ENCODE results near the gene SCN1B. TPM values are rescaled to one million over a fixed set of nuclear protein-coding genes. Genes with fewer than 3 reads are reported as not detected.

The SCN1B gene
- total RNA-seq, 2 experiments from 2014 or later, result 0.63 to 0.90 TPM

- POLR2A ChIA-PET, result no interaction called here
- no peaks in the 10 kb centered on the region for H3K27me3 Mint-ChIP-seq
- H3K4me1 Mint-ChIP-seq (ENCODE audit: low read depth), result no peaks in the 10 kb centered on the region
- H3K27ac Mint-ChIP-seq, result no peak overlapping the region
- H3K36me3 Mint-ChIP-seq (ENCODE audit: low read depth), result no peaks in the 10 kb centered on the region
- H3K9me3 Mint-ChIP-seq, result no peaks in the 10 kb centered on the region
- CTCF ChIA-PET, result interaction anchor here (4.4 to 4.5 kb wide), 2 partner anchors 8 to 14 kb away, joined by 17 to 40 read pairs; no protein-coding TSS in a partner anchor
- intact Hi-C loops (cut with micrococcal nuclease), result no loop called here
- no peak for DNase-seq
- no peak for TF ChIP-seq CTCF (IDR thresholded peaks at IDR 0.05)
- H3K4me3 Mint-ChIP-seq, result no peak overlapping the region
- ATAC-seq, result no peak
These were observed 22.4 kb downstream of the SCN1B start for GRCh38 chr19:35052599-35053190.

- ATAC-seq (no peak), DNase-seq (no peak)
- intact Hi-C loops (cut with micrococcal nuclease), result no loop called here
- POLR2A ChIA-PET, result no interaction called here
- H3K4me3 Mint-ChIP-seq, result no peak overlapping the region
- no peaks in the 10 kb centered on the region for H3K36me3 Mint-ChIP-seq (ENCODE audit: low read depth)
- H3K4me1 Mint-ChIP-seq (ENCODE audit: low read depth), result no peaks in the 10 kb centered on the region
- CTCF ChIA-PET, result interaction anchor here (4.5 kb wide), 1 partner anchor 9 kb away, joined by 40 read pairs; no protein-coding TSS in a partner anchor
- no peaks in the 10 kb centered on the region for H3K27me3 Mint-ChIP-seq
- H3K27ac Mint-ChIP-seq, result no peak overlapping the region
- TF ChIP-seq CTCF (IDR thresholded peaks at IDR 0.05), result no peak
- no peaks in the 10 kb centered on the region for H3K9me3 Mint-ChIP-seq
These were observed 23.5 kb downstream of the SCN1B start for GRCh38 chr19:35053667-35054293.

- Mint-ChIP-seq H3K27ac (no peak overlapping the region), H3K4me1 (ENCODE audit: low read depth) (no peaks in the 10 kb centered on the region), H3K9me3 (no peaks in the 10 kb centered on the region), H3K27me3 (no peaks in the 10 kb centered on the region), H3K4me3 (no peak overlapping the region), H3K36me3 (ENCODE audit: low read depth) (no peaks in the 10 kb centered on the region)
- intact Hi-C loops (cut with micrococcal nuclease), result no loop called here
- CTCF ChIA-PET, result interaction anchor here (1.3 to 4.5 kb wide), 4 partner anchors 8 to 87 kb away, joined by 4 to 40 read pairs (median 14); no protein-coding TSS in a partner anchor
- TF ChIP-seq CTCF (IDR thresholded peaks at IDR 0.05), result no peak
- ATAC-seq, result no peak
- DNase-seq, result no peak
- POLR2A ChIA-PET, result no interaction called here
These were observed 24.4 kb downstream of the SCN1B start for GRCh38 chr19:35054626-35055025.

GRCh38 chr19:35055715-35056179, 25.5 kb downstream of the SCN1B start:
- no peaks in the 10 kb centered on the region for H3K9me3 Mint-ChIP-seq
- POLR2A ChIA-PET, result no interaction called here
- intact Hi-C loops (cut with micrococcal nuclease), result no loop called here
- H3K4me3 Mint-ChIP-seq, result no peak overlapping the region
- no peaks in the 10 kb centered on the region for H3K4me1 Mint-ChIP-seq (ENCODE audit: low read depth)
- TF ChIP-seq CTCF (IDR thresholded peaks at IDR 0.05), result peak; percentile 14
- no peaks in the 10 kb centered on the region for H3K27me3 Mint-ChIP-seq
- DNase-seq, result peak; percentile 46
- CTCF ChIA-PET, result interaction anchor here (1.3 to 4.5 kb wide), 8 partner anchors 10 to 86 kb away, joined by 3 to 40 read pairs (median 6); no protein-coding TSS in a partner anchor
- peak; percentile 66 for ATAC-seq
- no peak overlapping the region for H3K27ac Mint-ChIP-seq
- no peaks in the 10 kb centered on the region for H3K36me3 Mint-ChIP-seq (ENCODE audit: low read depth)

- no peak overlapping the region for H3K4me3 Mint-ChIP-seq
- ChIA-PET POLR2A (no interaction called here), CTCF (interaction anchor here (1.3 to 4.5 kb wide), 7 partner anchors 10 to 85 kb away, joined by 3 to 40 read pairs (median 8); no protein-coding TSS in a partner anchor)
- TF ChIP-seq CTCF (IDR thresholded peaks at IDR 0.05), result no peak
- DNase-seq (no peak), ATAC-seq (no peak)
- no peaks in the 10 kb centered on the region for H3K27me3 Mint-ChIP-seq
- no peaks in the 10 kb centered on the region for H3K4me1 Mint-ChIP-seq (ENCODE audit: low read depth)
- H3K27ac Mint-ChIP-seq, result no peak overlapping the region
- intact Hi-C loops (cut with micrococcal nuclease), result no loop called here
- no peaks in the 10 kb centered on the region for H3K9me3 Mint-ChIP-seq
- H3K36me3 Mint-ChIP-seq (ENCODE audit: low read depth), result no peaks in the 10 kb centered on the region
These were observed 26.3 kb downstream of the SCN1B start for GRCh38 chr19:35056513-35057063.

Measured in activated CD8-positive, alpha-beta T cell treated with anti-CD3 and anti-CD28 coated beads for 36 hours (primary cell).